Stimulated activated CD4-positive, alpha-beta T cell treated with anti-CD3 and anti-CD28 coated beads, Interleukin-4, amount 100 ng/mL, for 1 hour (primary cell): Measurements from ENCODE around the gene AKAP12.
"Not testable (repeated sequence)": the region's sequence is repeated elsewhere in the genome, so short reads cannot be mapped to it uniquely, and the experiment has no call there.

Experiments used
- DNase-seq: peaks from one replicate; pipeline ENCODE4 v3.0.0-alpha.2; 2020

AKAP12 gene

GRCh38 chr6:151317103-151317994 lies 77.6 kb downstream of the AKAP12 start:
- no peak for DNase-seq

GRCh38 chr6:151317995-151318365 lies 78.2 kb downstream of the AKAP12 start:
- no peak for DNase-seq

GRCh38 chr6:151320140-151320539 lies 80.4 kb downstream of the AKAP12 start:
- no peak for DNase-seq

- no peak for DNase-seq
Measured at GRCh38 chr6:151321438-151321837, 81.7 kb downstream of the AKAP12 start.

GRCh38 chr6:151322570-151322969 lies 82.8 kb downstream of the AKAP12 start:
- DNase-seq, result no peak

- DNase-seq, result peak; percentile 70
Measured at GRCh38 chr6:151323791-151324487, 84.2 kb downstream of the AKAP12 start.

- DNase-seq, result no peak
Measured at GRCh38 chr6:151324488-151324825, 84.7 kb downstream of the AKAP12 start.

GRCh38 chr6:151325075-151326050 lies 85.6 kb downstream of the AKAP12 start:
- peak; percentile 11 for DNase-seq

- DNase-seq, result no peak
Measured at GRCh38 chr6:151326116-151326825, 86.5 kb downstream of the AKAP12 start.

- DNase-seq, result no peak
Measured at GRCh38 chr6:151327101-151327500, 87.3 kb downstream of the AKAP12 start.

- no peak for DNase-seq
Measured at GRCh38 chr6:151330130-151330696, 90.4 kb downstream of the AKAP12 start.

GRCh38 chr6:151335930-151336329 lies 96.2 kb downstream of the AKAP12 start:
- no peak for DNase-seq

- DNase-seq, result no peak
Measured at GRCh38 chr6:151338651-151339200, 99.0 kb downstream of the AKAP12 start.

- DNase-seq, result no peak
Measured at GRCh38 chr6:151339369-151339768, 99.6 kb downstream of the AKAP12 start.

GRCh38 chr6:151340219-151340978 lies 100.6 kb downstream of the AKAP12 start:
- no peak for DNase-seq

- DNase-seq, result no peak
Measured at GRCh38 chr6:151341476-151342195, 101.9 kb downstream of the AKAP12 start.

- not testable (repeated sequence) for DNase-seq
Measured at GRCh38 chr6:151342750-151343149, 103.0 kb downstream of the AKAP12 start.

- DNase-seq, result no peak
Measured at GRCh38 chr6:151349651-151350270, 110.0 kb downstream of the AKAP12 start.

GRCh38 chr6:151350442-151351145 lies 110.8 kb downstream of the AKAP12 start:
- DNase-seq, result no peak
